Eye (tissue), 1 donor: ENCODE measurements around the gene CEP55.
A peak's percentile ranks its signal among the peaks of the same experiment; 100 is the strongest.

Experiments used
- DNase-seq: peaks from one replicate; pipeline ENCODE4 v3.0.0-alpha.2; 2015

CEP55 gene

GRCh38 chr10:93567277-93568104 is 71.1 kb downstream of the CEP55 start:
- peak; percentile 24 for DNase-seq

DNA sequence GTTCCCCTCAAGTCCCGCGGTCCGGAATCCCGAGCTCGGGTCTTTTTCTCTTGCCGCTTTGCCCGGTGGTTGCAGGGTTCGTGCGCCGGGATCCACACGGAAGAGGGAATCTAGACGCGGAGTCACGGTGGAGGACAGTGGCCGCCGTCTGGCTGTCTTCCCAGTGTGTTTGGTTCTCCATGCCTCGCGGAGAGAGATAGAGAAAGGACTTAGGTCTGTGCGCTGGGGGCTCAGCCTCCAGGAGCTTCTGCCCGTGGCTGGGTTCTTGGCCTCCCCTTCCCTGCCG is 71.6 kb downstream of the CEP55 start:
- DNase-seq: no peak

GRCh38 chr10:93570383-93570782 is 74.0 kb downstream of the CEP55 start:
- no peak for DNase-seq

- DNase-seq: no peak
These were observed 76.2 kb downstream of the CEP55 start for GRCh38 chr10:93572606-93573005.

GRCh38 chr10:93573051-93573909 is 76.9 kb downstream of the CEP55 start:
- no peak for DNase-seq

- no peak for DNase-seq
These were observed 77.5 kb downstream of the CEP55 start for GRCh38 chr10:93573924-93574323.

GRCh38 chr10:93576888-93577287 is 80.5 kb downstream of the CEP55 start:
- no peak for DNase-seq

- DNase-seq: no peak
These were observed 81.2 kb downstream of the CEP55 start for GRCh38 chr10:93577565-93577964.
